Fibroblast of lung (primary cell): ENCODE measurements around the gene SPPL2A. TPM values are rescaled to one million over a fixed set of nuclear protein-coding genes. Genes with fewer than 3 reads are reported as not detected.

ENCODE experiments used
- DNase-seq, 2 donors: peaks; one replicate each; pipeline versions ENCODE4 v3.0.0 to v3.0.0-alpha.2; 2010; ENCODE audit warnings: low read depth in 2 of 2
- H2AFZ ChIP-seq: 2 replicates; pipeline ENCODE4 v1.5.1; 2012; ENCODE audit warnings: low read length, control low read depth, inconsistent platforms
- H3K27ac ChIP-seq: 2 replicates; pipeline ENCODE4 v1.5.1; 2011; ENCODE audit warnings: low read length, control low read depth; ENCODE audit not compliant: insufficient read depth
- H3K27me3 ChIP-seq: 2 replicates; pipeline ENCODE4 v1.5.1; 2011; ENCODE audit warnings: mild to moderate bottlenecking, low read length; ENCODE audit not compliant: control insufficient read depth, insufficient read depth
- H3K36me3 ChIP-seq: 2 replicates; pipeline ENCODE4 v1.5.1; 2011; ENCODE audit warnings: low read length; ENCODE audit not compliant: control insufficient read depth, insufficient read depth
- H3K4me1 ChIP-seq: 2 replicates; pipeline ENCODE4 v1.5.1; 2011; ENCODE audit warnings: low read length; ENCODE audit not compliant: control insufficient read depth, insufficient read depth; ENCODE audit errors: extremely low read depth
- H3K4me2 ChIP-seq: 2 replicates; pipeline ENCODE4 v1.5.1; 2011; ENCODE audit warnings: low read length, control low read depth; ENCODE audit not compliant: insufficient read depth; ENCODE audit errors: extremely low read depth
- H3K4me3 ChIP-seq, 4 experiments: fragments of 200-600 bp in 1 of 4; sonication (generic) in 1 of 4; replicated peaks in 1 of 4; 2 replicates each; pipeline ENCODE4 v1.5.1; 2011 to 2016; ENCODE audit warnings: low read length in 4 of 4, low read depth in 3 of 4, mild to moderate bottlenecking in 3 of 4, control low read depth in 2 of 4, inconsistent platforms in 1 of 4, mixed read lengths in 1 of 4; ENCODE audit not compliant: insufficient read depth in 1 of 4; ENCODE audit errors: control extremely low read depth in 1 of 4
- H3K79me2 ChIP-seq: 2 replicates; pipeline ENCODE4 v1.5.1; 2012; ENCODE audit warnings: mild to moderate bottlenecking, low read length, inconsistent platforms; ENCODE audit not compliant: control insufficient read depth, insufficient read depth
- H3K9ac ChIP-seq: 2 replicates; pipeline ENCODE4 v1.5.1; 2011; ENCODE audit warnings: mild to moderate bottlenecking, low read length, control low read depth; ENCODE audit not compliant: insufficient read depth
- H3K9me3 ChIP-seq: 2 replicates; pipeline ENCODE4 v1.5.1; 2012; ENCODE audit warnings: low read depth, low read length; ENCODE audit not compliant: control insufficient read depth, insufficient read depth
- H4K20me1 ChIP-seq: 2 replicates; pipeline ENCODE4 v1.5.1; 2011; ENCODE audit warnings: low read length; ENCODE audit not compliant: control insufficient read depth, insufficient read depth; ENCODE audit errors: extremely low read depth
- EZH2 ChIP-seq: IDR thresholded peaks from 2 replicates; pipeline ENCODE4 v1.5.1; 2012; ENCODE audit warnings: low read length, control low read depth, mild to moderate bottlenecking; ENCODE audit errors: missing control alignments
- polyA plus RNA-seq, 2 donors: library from polyadenylated mRNA; depleted of rRNA in 1 of 2; stranded (reverse) in 1 of 2; unstranded in 1 of 2; fragments of >200 nt; gene quantifications; 2 replicates each; pipeline ENCODE4 v1.2.1, GENCODE V29; 2011 to 2012; ENCODE audit warnings: missing spikeins in 1 of 2
- total RNA-seq: library from RNA; depleted of rRNA; stranded (reverse); fragments of >200 nt; gene quantifications from 2 replicates; pipeline ENCODE4 v1.2.1, GENCODE V29; 2014
- TF ChIP-seq, protein P1 (sequence below), 2 donors: IDR thresholded peaks in 1 of 2; conservative IDR thresholded peaks in 1 of 2; 1 replicate in 1 of 2; 2 replicates in 1 of 2; pipeline ENCODE4 v1.5.1; 2011 to 2012; ENCODE audit warnings: low read length in 2 of 2, control low read depth in 1 of 2, inconsistent platforms in 1 of 2, low read depth in 1 of 2, mild to moderate bottlenecking in 1 of 2

Gene SPPL2A
- total and polyA plus RNA-seq, 2 donors (not counting 1 experiment from before 2014, with no cell fraction given): 97.6 to 120 TPM

DNA sequence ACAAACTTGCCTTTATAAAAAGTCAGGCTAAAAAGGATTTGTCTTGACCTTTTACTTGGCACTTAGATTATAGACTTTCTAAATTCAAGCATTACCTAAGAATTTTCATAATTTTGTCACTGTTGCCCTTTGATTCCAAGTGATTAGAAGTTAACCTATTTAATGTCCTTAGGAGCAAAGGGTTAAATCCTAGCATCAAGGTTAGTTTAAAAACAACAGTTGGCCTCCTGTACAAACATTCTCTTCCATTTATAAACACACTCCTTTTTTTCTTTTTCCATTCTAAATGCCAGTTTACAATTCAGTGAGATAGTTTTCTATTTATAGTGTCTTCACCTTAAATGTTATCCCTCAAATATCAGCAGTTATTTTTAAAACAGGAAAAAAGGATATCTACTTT is 18.4 kb upstream of the SPPL2A start:
- H3K79me2 ChIP-seq: no peaks in the 10 kb centered on the region
- no peak overlapping the region for H3K27ac ChIP-seq
- H3K9me3 ChIP-seq: no peaks in the 10 kb centered on the region
- H2AFZ ChIP-seq: no peak overlapping the region
- no peaks in the 10 kb centered on the region for H4K20me1 ChIP-seq
- no peaks in the 10 kb centered on the region for H3K36me3 ChIP-seq
- no peaks in the 10 kb centered on the region for H3K4me1 ChIP-seq
- no peaks in the 10 kb centered on the region for H3K27me3 ChIP-seq
- no peak overlapping the region for H3K9ac ChIP-seq
- no peak overlapping the region for H3K4me2 ChIP-seq
- no peak for DNase-seq
- H3K4me3 ChIP-seq: no peak overlapping the region
- no peak for TF ChIP-seq EZH2
- TF ChIP-seq, protein P1, sequence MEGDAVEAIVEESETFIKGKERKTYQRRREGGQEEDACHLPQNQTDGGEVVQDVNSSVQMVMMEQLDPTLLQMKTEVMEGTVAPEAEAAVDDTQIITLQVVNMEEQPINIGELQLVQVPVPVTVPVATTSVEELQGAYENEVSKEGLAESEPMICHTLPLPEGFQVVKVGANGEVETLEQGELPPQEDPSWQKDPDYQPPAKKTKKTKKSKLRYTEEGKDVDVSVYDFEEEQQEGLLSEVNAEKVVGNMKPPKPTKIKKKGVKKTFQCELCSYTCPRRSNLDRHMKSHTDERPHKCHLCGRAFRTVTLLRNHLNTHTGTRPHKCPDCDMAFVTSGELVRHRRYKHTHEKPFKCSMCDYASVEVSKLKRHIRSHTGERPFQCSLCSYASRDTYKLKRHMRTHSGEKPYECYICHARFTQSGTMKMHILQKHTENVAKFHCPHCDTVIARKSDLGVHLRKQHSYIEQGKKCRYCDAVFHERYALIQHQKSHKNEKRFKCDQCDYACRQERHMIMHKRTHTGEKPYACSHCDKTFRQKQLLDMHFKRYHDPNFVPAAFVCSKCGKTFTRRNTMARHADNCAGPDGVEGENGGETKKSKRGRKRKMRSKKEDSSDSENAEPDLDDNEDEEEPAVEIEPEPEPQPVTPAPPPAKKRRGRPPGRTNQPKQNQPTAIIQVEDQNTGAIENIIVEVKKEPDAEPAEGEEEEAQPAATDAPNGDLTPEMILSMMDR (conservative IDR thresholded peaks at IDR 0.05 in 1 of 2, IDR thresholded peaks at IDR 0.05 in 1 of 2; ENCODE audit: low read depth in 1 of 2, low read length in 2 of 2): no peak

DNA sequence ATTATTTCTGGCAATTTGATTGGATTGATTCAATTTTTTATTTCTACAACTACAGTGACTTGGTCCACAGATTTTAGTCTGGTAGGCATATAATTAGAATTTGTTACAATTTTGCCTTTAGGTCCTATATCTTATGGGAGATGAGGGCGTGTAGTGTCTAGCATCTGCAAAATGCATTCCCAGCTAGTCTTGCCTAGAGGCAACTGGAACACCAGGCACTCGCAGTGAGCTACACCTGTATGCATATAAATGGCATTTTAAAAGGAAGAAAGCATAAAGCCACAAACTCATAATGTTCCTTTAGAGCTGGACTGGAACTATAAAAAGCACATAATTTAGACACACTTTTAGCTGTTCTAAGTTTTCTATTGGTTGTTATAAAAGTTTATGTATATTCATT is 17.9 kb upstream of the SPPL2A start:
- H3K79me2 ChIP-seq: no peaks in the 10 kb centered on the region
- no peaks in the 10 kb centered on the region for H4K20me1 ChIP-seq
- no peak overlapping the region for H3K9ac ChIP-seq
- TF ChIP-seq EZH2: no peak
- H2AFZ ChIP-seq: no peak overlapping the region
- no peak for DNase-seq
- no peaks in the 10 kb centered on the region for H3K36me3 ChIP-seq
- H3K4me3 ChIP-seq: no peak overlapping the region
- no peak overlapping the region for H3K4me2 ChIP-seq
- H3K27me3 ChIP-seq: no peaks in the 10 kb centered on the region
- no peaks in the 10 kb centered on the region for H3K4me1 ChIP-seq
- H3K27ac ChIP-seq: no peak overlapping the region
- H3K9me3 ChIP-seq: no peaks in the 10 kb centered on the region

DNA sequence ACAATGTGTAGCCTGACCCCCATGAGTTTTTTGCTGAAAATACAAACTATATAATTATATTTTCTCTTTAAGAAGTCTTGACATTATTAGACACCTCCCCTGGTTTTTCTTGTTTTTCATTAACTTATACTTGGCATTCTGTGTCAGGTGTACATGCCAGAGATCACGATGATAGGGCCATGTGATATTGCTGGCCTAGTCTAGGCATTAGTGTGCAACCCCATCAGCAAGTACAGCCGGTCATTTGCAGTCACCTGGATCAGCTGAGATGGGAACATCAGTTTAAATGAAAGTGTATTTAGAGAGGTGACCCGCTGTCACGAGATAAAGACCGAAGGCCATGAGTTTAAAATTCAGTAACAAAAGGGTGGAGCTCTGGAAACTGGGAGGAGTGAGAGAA is 12.6 kb upstream of the SPPL2A start:
- no peak for DNase-seq
- no peaks in the 10 kb centered on the region for H3K79me2 ChIP-seq
- no peak overlapping the region for H2AFZ ChIP-seq
- no peak overlapping the region for H3K4me3 ChIP-seq
- no peaks in the 10 kb centered on the region for H3K36me3 ChIP-seq
- no peak overlapping the region for H3K4me2 ChIP-seq
- no peaks in the 10 kb centered on the region for H3K4me1 ChIP-seq
- no peaks in the 10 kb centered on the region for H4K20me1 ChIP-seq
- H3K27me3 ChIP-seq: no peaks in the 10 kb centered on the region
- no peak for TF ChIP-seq EZH2
- TF ChIP-seq, protein P1 (conservative IDR thresholded peaks at IDR 0.05 in 1 of 2, IDR thresholded peaks at IDR 0.05 in 1 of 2; ENCODE audit: low read depth in 1 of 2, low read length in 2 of 2): no peak
- H3K27ac ChIP-seq: no peak overlapping the region
- H3K9ac ChIP-seq: no peak overlapping the region
- H3K9me3 ChIP-seq: no peaks in the 10 kb centered on the region

DNA sequence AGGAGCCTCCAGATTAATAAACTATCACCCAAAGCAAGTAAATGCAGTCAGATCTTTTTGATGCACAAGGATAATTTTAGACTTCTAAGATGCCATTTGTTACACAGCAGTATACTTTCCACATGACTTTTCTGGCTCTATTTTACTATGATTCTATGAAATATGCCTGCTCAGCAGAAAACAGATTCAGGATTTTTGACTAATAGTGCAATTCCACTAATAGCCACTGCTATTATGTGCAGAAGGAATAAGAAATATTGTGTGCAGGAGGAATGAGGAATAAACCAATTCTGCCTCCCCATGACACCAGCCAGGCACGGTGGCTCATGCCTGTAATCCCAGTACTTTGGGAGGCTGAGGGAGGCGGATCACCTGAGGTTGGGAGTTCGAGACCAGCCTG is 11.5 kb upstream of the SPPL2A start:
- H3K79me2 ChIP-seq: no peaks in the 10 kb centered on the region
- H3K27me3 ChIP-seq: no peaks in the 10 kb centered on the region
- no peaks in the 10 kb centered on the region for H4K20me1 ChIP-seq
- H3K4me2 ChIP-seq: no peak overlapping the region
- no peak overlapping the region for H3K9ac ChIP-seq
- H3K27ac ChIP-seq: no peak overlapping the region
- TF ChIP-seq EZH2: no peak
- H3K36me3 ChIP-seq: no peaks in the 10 kb centered on the region
- H3K4me1 ChIP-seq: no peaks in the 10 kb centered on the region
- H3K4me3 ChIP-seq: no peak overlapping the region
- H3K9me3 ChIP-seq: no peaks in the 10 kb centered on the region
- no peak overlapping the region for H2AFZ ChIP-seq
- DNase-seq: no peak
